Measurements from ENCODE around the gene HOXD12.

GRCh38 chr2:176071330-176072291 lies 28.0 kb upstream of the HOXD12 start:
- TF ChIP-seq CTCF (IDR thresholded peaks at IDR 0.05) = no peak
- TF ChIP-seq POLR2A (IDR thresholded peaks at IDR 0.05) = no peak
